K562 (cell line): Measurements from ENCODE around the gene KCNJ4. TPM values are rescaled to one million over a fixed set of nuclear protein-coding genes. Genes with fewer than 3 reads are reported as not detected.

ENCODE experiments used
- ATAC-seq: fragments of 200-7000 bp; cut with Tn5 transposase; 3 replicates; pipeline ENCODE4 v1.9.1; 2020; ENCODE audit warnings: moderate library complexity
- BruUV-seq: library from RNA; stranded (reverse); fragments of 400-500 nt; replicated peaks from 2 replicates; lab custom pipeline; 2021; lab: Mats Ljungman, UMichigan
- CTCF ChIA-PET: fragments of 300-600 bp; formaldehyde crosslinking; extraction: SDS; loops from one replicate; lab custom pipeline; 2021; ENCODE audit warnings: low intra/inter-chr PET ratio; lab: Yijun Ruan, JAX
- POLR2A ChIA-PET: fragments of 300-600, 350-650 bp; sonication (Branson Sonifier 250); formaldehyde crosslinking; extraction: SDS; loops from one replicate; lab custom pipeline; 2021; ENCODE audit warnings: antibody characterized with exemption, inconsistent platforms; lab: Yijun Ruan, JAX
- DNase-seq, 4 experiments: peaks; one replicate each; pipeline versions ENCODE4 v3.0.0 to v3.0.0-alpha.2; 2011 to 2018; ENCODE audit warnings: low spot score in 3 of 4, mixed read lengths in 3 of 4; ENCODE audit errors: extremely low read depth in 1 of 4
- FAIRE-seq: peaks from 2 replicates; lab custom pipeline; 2011; peaks lifted over from hg19 to GRCh38; lab: Jason Lieb, UNC
- H2AFZ ChIP-seq: 2 replicates; pipeline ENCODE4 v1.6.0; 2011; ENCODE audit warnings: low read depth, low read length, control low read depth, inconsistent platforms
- H3K27ac ChIP-seq: fragments of 200-600 bp; 3 replicates; pipeline ENCODE4 v1.8.0; 2011; ENCODE audit warnings: low read depth, mild to moderate bottlenecking, control low read depth, inconsistent platforms, low read length, moderate library complexity, mixed read lengths; ENCODE audit errors: extremely low read depth
- H3K27me3 ChIP-seq, 2 experiments: fragments of 300-600 bp in 1 of 2; 2 replicates in 1 of 2; 3 replicates in 1 of 2; pipeline versions ENCODE4 v1.6.0 to v1.8.0; 2011; ENCODE audit warnings: inconsistent platforms in 2 of 2, low read length in 2 of 2, mild to moderate bottlenecking in 1 of 2, mixed read lengths in 1 of 2, moderate library complexity in 1 of 2; ENCODE audit not compliant: control insufficient read depth in 2 of 2, insufficient read depth in 2 of 2
- H3K36me3 ChIP-seq: fragments of 300-600 bp; 3 replicates; pipeline ENCODE4 v1.8.0; 2011; ENCODE audit warnings: mild to moderate bottlenecking, low read length, inconsistent platforms; ENCODE audit not compliant: control insufficient read depth, insufficient read depth
- H3K4me1 ChIP-seq, 2 experiments: fragments of 200-600 bp in 1 of 2; replicated peaks in 1 of 2; 2 replicates in 1 of 2; 3 replicates in 1 of 2; pipeline versions ENCODE4 v1.5.1 to v1.8.0; 2011; ENCODE audit warnings: inconsistent platforms in 2 of 2, low read length in 2 of 2, mild to moderate bottlenecking in 1 of 2, mixed read lengths in 1 of 2, moderate library complexity in 1 of 2; ENCODE audit not compliant: control insufficient read depth in 2 of 2, insufficient read depth in 2 of 2
- H3K4me2 ChIP-seq: 2 replicates; pipeline ENCODE4 v1.6.1; 2011; ENCODE audit warnings: low read length, control low read depth, inconsistent platforms, mixed read lengths; ENCODE audit not compliant: insufficient read depth
- H3K4me3 ChIP-seq: fragments of 200-600 bp; sonication (generic), shearing (Covaris generic); 2 replicates; pipeline ENCODE4 v1.5.1; 2016; ENCODE audit warnings: control low read depth, inconsistent platforms
- H3K79me2 ChIP-seq: fragments of 200-600 bp; 3 replicates; pipeline ENCODE4 v1.8.0; 2011; ENCODE audit warnings: low read length, inconsistent platforms; ENCODE audit not compliant: control insufficient read depth, insufficient read depth
- H3K9ac ChIP-seq, 2 experiments: 2 replicates each; pipeline versions ENCODE4 v1.6.0 to v1.6.1; 2011; ENCODE audit warnings: low read depth in 2 of 2, low read length in 2 of 2, control low read depth in 1 of 2, inconsistent platforms in 1 of 2, mild to moderate bottlenecking in 1 of 2, mixed read lengths in 1 of 2; ENCODE audit not compliant: insufficient read depth in 1 of 2
- H3K9me1 ChIP-seq: one replicate; pipeline ENCODE4 v1.6.0; 2011; ENCODE audit warnings: inconsistent platforms, mild to moderate bottlenecking, low read length, moderate library complexity; ENCODE audit not compliant: control insufficient read depth, insufficient read depth
- H3K9me3 ChIP-seq: replicated peaks from 2 replicates; pipeline ENCODE4 v1.5.1; 2011; ENCODE audit warnings: low read depth, low read length, inconsistent platforms; ENCODE audit not compliant: control insufficient read depth, insufficient read depth
- H4K20me1 ChIP-seq: replicated peaks from 2 replicates; pipeline ENCODE4 v1.6.1; 2011; ENCODE audit warnings: low read length, inconsistent platforms, mixed read lengths; ENCODE audit not compliant: control insufficient read depth, insufficient read depth
- ATF7 ChIP-seq: fragments of 450-650 bp; IDR thresholded peaks from 2 replicates; pipeline ENCODE4 v1.7.1; 2014; ENCODE audit warnings: mild to moderate bottlenecking, moderate library complexity
- FOXP4 ChIP-seq: sonication (generic); formaldehyde crosslinking; IDR thresholded peaks from 2 replicates; pipeline ENCODE4 v1.8.0; 2022; ENCODE audit warnings: mild to moderate bottlenecking, missing genetic modification reagents, borderline replicate concordance
- JUND ChIP-seq, 2 experiments: IDR thresholded peaks; 2 replicates in 1 of 2; 3 replicates in 1 of 2; pipeline ENCODE4 v1.6.1; 2011; ENCODE audit warnings: borderline replicate concordance in 2 of 2, low read depth in 2 of 2, low read length in 2 of 2, improper control_type of control experiment in 1 of 2, missing biosample characterization in 1 of 2, missing genetic modification characterization in 1 of 2, missing genetic modification reagents in 1 of 2
- NFIC ChIP-seq: fragments of 450-650 bp; IDR thresholded peaks from 2 replicates; pipeline ENCODE4 v1.6.1; 2017; ENCODE audit warnings: mild to moderate bottlenecking, inconsistent platforms
- POLR2AphosphoS5 ChIP-seq: IDR thresholded peaks from 2 replicates; pipeline ENCODE4 v1.6.1; 2011; ENCODE audit warnings: mild to moderate bottlenecking, low read depth, low read length, moderate library complexity; ENCODE audit not compliant: control insufficient read depth, insufficient read depth
- ZBTB17 ChIP-seq: fragments of 450-650 bp; formaldehyde crosslinking; IDR thresholded peaks from 2 replicates; pipeline ENCODE4 v1.4.0; 2020; ENCODE audit warnings: mild to moderate bottlenecking
- WGBS: fragments of 100-300 bp; shearing (Covaris generic); methylation state at CpG from one replicate; pipeline ENCODE4 v1.1.6; 2016; ENCODE audit warnings: low coverage, mixed read lengths; ENCODE audit not compliant: insufficient coverage; ENCODE audit errors: missing lambda C conversion rate; 5-methylcytosine and 5-hydroxymethylcytosine counted together
- in situ Hi-C: fragments of 300-500 bp; cut with MboI; formaldehyde crosslinking; loops from 4 replicates; pipeline ENCODE4 v1.15.0; 2018; ENCODE audit warnings: inconsistent platforms, mixed read lengths
- intact Hi-C: fragments of 100-400 bp; cut with micrococcal nuclease; formaldehyde crosslinking; loops from 2 replicates; pipeline ENCODE4 v1.14.2; 2022
- polyA plus RNA-seq, 8 experiments: library from polyadenylated mRNA; depleted of rRNA in 4 of 8; stranded (reverse) in 5 of 8; unstranded in 3 of 8; fragments of >200 nt; fragmentation: Nextera tagmentation in 2 of 8; fragmentation: Illumina TruSeq in 1 of 8; extraction: Ambion mirVana in 2 of 8; extraction: Trizol in 1 of 8; gene quantifications; 2 replicates each; pipeline versions ENCODE4 v1.2.1 to v1.2.3, GENCODE V29; 2011 to 2014; ENCODE audit warnings: inconsistent platforms in 1 of 8, missing spikeins in 1 of 8
- total RNA-seq, 7 experiments: library from RNA; depleted of rRNA in 6 of 7; stranded (reverse); fragments of >200 nt in 6 of 7; fragmentation: Illumina TruSeq in 2 of 7; extraction: Trizol in 2 of 7; gene quantifications; 2 replicates each; pipeline versions ENCODE4 v1.2.1 to v1.2.3, GENCODE V29; 2011 to 2021; ENCODE audit warnings: low replicate concordance in 1 of 7

Gene KCNJ4
- total and polyA plus RNA-seq, 9 of the 15 experiments (the other 6 are each of a cell fraction or from before 2014, with no cell fraction given): 0.07 to 0.55 (median 0.09) TPM; not detected in 4

GRCh38 chr22:38490915-38491314, 35.9 kb upstream of the KCNJ4 start:
- POLR2A ChIA-PET: interaction anchor here (1.6 to 2.9 kb wide), 4 partner anchors 8 to 12 kb away, joined by 4 to 13 read pairs (median 8); no protein-coding TSS in a partner anchor
- Histone ChIP-seq H3K9ac (no peak overlapping the region), H4K20me1 (no peaks in the 10 kb centered on the region), H2AFZ (no peak overlapping the region), H3K79me2 (peaks cover 4% of the 10 kb centered on the region), H3K27me3 (no peaks in the 10 kb centered on the region), H3K9me3 (no peaks in the 10 kb centered on the region), H3K36me3 (peaks cover 94% of the 10 kb centered on the region), H3K4me1 (no peaks in the 10 kb centered on the region), H3K27ac (peak overlapping the region; percentile 53; the same call in 1 of the 3 replicates), H3K4me3 (no peak overlapping the region), H3K9me1 (peaks cover 3% of the 10 kb centered on the region), H3K4me2 (no peak overlapping the region)
- no TSS peak for BruUV-seq
- in situ Hi-C loops: no loop called here
- intact Hi-C loops: no loop called here
- ATAC-seq: peak; percentile 63
- 88% methylated on average over 1 of the region's 1 CpG for WGBS
- no peak for FAIRE-seq
- CTCF ChIA-PET: no interaction called here
- TF ChIP-seq ATF7: peak; percentile 43; the same call in 1 of the 2 replicates
- TF ChIP-seq NFIC: peak; percentile 76
- no peak for TF ChIP-seq ZBTB17 (CRISPR knock-in tag)
- 0 out of 2 replicates have a peak, but pooled peaks have one; percentile 31 for TF ChIP-seq JUND (IDR thresholded peaks at IDR 0.05; ENCODE audit: borderline replicate concordance, low read depth, low read length)
- TF ChIP-seq JUND (tag; IDR thresholded peaks at IDR 0.05; ENCODE audit: borderline replicate concordance, low read depth, low read length): peak; percentile 38; the same call in 1 of the 3 replicates
- TF ChIP-seq FOXP4 (CRISPR knock-in tag): no peak
- peak; percentile 40; the same call in 1 of the 2 replicates for TF ChIP-seq POLR2AphosphoS5
- DNase-seq: no peak
